NK-92 treated with Interleukin-12 subunit alpha and Interleukin-12 subunit beta, amount 100 ng/mL, for 24 hours (cell line): ENCODE data around the gene C11orf97.
"Not testable (repeated sequence)": the region's sequence is repeated elsewhere in the genome, so short reads cannot be mapped to it uniquely, and the experiment has no call there.

Experiments
- DNase-seq: peaks from one replicate; lab custom pipeline; 2025; lab: John Stamatoyannopoulos, UW

Gene C11orf97

DNA sequence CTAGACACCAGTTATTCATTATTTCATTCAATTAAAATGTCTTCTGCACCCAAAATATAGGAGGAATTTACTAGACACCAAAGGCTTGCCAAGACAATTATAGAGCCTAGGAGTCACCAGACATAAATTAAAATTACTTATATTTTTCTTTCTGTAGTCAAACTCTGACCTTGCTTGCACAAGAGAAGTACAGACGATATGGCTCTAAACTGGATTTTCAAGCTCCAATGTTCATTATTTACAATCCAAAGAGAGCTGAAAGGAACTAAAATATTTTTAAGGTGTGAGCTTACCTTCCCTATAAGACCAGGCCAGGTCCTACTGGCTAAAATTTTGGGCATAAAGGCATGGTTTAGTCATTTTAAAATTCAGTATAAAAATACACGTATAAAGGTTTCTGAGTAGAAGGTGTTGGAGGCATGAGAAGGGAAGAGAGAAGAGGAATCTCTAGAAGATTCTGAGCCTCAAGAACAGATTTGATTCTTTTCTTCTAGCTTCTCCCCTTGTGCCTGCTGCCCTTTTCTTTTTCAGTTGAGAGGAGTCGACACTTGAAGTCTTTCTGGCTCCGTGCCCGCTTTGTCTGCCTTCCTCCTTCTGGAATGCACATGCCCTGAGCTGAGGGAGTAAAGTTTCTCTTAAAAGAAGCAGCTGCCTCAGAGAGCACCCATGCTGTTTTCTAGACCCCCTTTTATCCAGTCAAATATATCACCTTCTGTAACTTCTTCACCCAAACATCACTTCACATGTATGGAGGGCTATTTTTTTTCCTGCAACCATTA lies 13.5 kb downstream of the C11orf97 start:
- DNase-seq, result no peak

DNA sequence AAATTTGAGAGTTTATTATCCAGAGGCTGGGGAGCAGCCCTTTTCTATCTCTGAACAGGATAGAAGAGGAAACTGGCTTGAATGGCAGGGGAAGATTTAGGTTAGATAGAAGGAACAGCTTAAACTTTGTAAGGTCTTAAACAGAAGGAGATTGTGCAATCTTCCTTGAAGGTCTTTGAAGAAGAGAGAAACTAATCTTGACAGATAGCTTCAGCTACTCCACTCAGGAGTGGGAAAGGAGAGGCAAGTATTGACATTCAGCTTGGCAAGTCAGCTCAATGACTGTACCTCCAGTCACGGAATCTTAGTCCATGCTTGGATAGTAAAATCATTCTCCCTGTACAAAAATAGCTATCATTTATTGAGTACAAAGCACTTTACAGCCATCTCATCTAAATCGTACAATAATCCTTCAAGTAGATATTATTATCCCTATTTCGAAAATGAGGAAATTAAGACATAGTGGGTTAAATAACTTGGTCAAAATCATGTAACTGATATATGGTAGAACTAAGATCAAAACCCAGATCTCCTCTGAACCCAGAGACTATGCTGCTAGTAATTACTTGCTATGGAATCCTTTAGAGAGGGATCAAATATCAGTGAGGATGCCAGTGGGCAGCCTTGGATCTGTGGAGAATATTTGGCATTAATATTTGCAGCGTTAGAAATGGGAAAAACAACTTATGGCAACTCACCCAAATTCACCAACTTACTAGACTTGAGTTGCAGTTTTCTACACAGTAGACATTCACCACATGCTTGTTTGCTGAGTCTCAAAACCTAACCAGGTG lies 14.6 kb downstream of the C11orf97 start:
- no peak for DNase-seq

DNA sequence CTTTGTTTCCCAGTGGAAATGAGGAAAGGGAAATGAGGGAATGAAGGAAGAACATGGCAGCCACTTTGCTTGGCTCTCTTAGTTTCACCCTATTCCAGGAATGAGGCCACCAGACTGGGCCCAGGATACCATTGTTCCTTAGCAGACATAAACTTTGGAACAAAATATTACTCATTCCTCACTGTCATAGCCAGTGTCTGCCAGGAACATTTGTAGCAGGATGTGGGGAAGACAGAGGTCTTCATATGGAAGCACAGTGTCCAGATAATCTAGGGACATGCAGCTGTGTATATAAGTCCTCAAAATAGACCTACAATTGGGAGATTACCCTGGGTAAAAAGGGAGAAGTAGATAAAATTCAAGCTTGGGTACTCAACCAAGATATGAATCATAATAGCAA lies 16.3 kb downstream of the C11orf97 start:
- DNase-seq, result no peak

DNA sequence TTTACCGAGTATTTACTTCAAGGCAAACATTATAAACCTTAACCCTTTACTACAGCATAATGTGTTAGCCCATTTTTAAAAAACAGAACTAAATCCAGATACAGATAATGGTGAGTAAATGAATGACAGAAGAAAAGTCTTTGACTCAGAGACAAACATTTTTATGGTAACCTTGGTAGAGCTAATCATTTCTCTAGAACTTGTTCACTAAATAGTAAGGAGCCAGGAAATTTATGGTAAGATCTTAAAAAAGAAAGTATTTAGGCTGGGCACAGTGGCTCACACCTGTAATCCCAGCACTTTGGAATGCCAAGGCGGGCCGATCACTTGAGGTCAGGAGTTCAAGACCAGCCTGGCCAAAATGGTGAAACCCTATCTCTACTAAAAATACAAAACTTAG lies 19.9 kb downstream of the C11orf97 start:
- DNase-seq, result no peak

DNA sequence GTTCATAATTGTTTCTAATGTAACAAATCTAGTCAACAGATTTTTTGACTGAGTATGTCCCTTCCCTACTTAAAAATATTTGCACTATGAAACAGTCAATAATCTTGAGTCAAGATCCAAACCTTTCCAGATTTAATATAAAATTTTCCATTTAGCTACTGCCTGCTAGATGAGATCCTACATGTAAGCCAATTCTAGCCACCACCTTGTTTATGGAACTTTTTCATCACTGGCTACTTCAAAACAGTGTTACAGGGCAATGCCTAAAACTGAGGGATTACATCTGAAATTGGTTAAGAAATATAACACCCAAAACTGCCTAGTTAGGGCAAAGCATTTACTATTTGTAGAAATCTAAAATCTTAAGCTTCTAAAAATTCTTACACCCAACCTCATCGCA lies 20.9 kb downstream of the C11orf97 start:
- no peak for DNase-seq

DNA sequence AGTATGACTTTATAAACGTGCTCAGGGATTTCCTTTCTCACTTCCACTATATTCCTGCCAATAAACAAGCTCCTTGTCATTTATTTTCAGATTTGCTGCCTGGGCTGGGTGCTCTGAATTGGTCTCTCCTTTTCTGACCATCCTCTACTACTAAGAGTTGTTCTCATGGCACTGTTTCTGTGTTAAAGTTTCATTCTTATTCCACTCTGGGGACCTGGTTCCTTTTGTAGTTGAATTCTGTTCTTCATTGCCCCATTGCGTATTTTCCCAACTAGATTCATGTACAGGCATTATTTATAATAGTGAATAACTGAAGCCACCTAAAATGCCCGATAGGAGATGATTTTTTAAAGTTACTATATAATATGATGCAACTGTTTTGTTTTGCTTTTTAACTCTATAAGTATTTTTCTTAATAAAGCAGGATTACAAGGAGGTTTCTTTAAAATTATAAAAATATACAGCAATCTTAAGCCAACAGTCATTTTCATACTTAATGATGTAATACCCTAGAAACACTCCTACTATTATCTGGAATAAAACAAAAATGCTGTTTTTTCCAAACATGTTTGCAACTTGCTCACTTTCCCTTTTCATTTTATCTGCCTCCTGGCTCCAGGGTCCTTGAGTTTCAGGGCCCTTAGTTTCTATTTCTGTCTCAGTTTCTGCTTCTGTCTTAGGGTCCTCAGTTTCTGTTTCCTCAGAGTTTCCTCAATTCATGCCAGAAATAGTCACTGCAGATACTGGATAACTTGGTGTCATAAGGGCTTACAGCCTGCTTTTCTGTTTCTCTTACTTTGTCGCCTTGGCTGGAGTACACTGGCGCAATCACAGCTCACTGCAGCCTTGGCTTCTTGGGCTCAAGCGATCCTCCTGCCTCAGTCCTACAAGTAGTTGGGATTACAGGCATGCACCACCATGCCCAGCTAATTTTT lies 21.7 kb downstream of the C11orf97 start:
- DNase-seq, result no peak

DNA sequence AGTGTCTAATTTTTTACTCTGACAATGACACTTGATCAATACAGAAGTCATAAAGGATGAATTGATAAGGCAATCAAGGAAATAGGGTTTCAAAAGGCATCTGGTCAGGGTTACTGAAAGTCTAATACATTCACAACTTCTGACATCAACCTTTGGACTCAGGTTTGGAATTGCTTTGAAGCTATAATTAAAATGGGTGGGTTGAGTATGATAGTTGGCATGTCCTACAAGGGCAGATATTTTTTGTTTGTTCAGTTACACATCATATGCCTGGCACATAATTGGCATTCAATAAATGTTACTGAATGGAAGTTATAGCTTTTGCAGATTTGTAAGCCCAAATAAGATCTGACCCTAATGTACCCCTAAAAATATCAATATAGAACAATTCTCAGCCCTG lies 24.1 kb downstream of the C11orf97 start:
- DNase-seq, result no peak

DNA sequence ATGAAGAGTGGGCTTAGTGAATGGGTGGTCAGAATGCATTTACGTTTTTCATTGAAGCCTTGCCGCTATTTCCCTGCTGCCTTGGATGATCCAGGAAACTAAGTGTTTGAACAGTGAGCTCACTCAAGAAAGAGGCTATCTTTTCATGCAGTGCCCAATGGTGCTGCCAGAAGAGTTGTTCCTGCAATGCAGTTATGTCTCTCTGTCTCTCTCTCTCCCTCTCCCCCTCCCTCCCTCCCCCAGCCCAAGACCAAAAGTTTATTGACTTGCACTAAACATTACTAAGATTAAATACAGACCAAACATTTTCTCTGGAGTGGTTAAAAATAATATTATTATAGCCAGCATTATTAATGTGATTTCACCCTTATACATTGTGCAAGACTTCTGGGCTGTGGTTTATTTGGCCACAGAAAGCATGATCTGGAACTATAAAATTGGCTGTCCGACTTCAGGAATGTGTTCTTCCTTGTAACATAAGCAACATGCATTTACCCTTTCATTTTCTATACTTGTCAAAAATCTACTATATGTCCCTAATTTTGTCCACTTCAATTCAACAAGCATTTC lies 24.9 kb downstream of the C11orf97 start:
- DNase-seq, result no peak

DNA sequence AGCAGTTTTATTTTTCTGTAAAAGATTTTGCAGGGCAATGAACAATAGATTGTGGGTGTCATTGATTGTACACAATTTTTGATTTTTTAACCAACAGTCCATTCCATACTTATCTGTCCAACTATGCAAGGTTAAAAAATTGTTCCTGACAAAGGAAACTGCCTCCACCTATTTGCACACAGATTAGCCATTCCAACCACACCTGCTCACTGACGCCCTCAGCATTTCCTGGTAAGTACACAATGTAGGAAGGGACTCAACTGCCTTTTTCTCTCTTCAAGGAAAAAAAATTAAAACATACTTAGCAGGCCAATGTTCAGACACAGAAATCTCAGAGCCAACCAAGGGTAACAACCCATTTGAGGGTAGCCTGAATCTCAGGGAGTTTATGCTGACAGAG lies 27.2 kb downstream of the C11orf97 start:
- DNase-seq, result no peak

DNA sequence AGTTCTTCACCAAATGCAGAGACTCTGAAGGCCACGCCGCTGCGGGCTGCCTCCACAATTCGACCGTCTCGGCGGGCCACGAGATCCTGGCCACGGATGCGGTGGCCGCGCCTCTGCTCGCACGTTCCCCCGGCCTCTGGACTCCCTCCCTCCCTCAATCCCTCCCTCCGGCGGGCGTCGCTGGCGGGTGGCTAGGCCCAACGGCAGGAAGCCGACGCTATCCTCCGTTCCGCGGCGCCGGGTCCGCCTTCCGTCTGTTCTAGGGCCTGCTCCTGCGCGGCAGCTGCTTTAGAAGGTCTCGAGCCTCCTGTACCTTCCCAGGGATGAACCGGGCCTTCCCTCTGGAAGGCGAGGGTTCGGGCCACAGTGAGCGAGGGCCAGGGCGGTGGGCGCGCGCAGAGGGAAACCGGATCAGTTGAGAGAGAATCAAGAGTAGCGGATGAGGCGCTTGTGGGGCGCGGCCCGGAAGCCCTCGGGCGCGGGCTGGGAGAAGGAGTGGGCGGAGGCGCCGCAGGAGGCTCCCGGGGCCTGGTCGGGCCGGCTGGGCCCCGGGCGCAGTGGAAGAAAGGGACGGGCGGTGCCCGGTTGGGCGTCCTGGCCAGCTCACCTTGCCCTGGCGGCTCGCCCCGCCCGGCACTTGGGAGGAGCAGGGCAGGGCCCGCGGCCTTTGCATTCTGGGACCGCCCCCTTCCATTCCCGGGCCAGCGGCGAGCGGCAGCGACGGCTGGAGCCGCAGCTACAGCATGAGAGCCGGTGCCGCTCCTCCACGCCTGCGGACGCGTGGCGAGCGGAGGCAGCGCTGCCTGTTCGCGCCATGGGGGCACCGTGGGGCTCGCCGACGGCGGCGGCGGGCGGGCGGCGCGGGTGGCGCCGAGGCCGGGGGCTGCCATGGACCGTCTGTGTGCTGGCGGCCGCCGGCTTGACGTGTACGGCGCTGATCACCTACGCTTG lies 31.7 kb downstream of the C11orf97 start, which contains the start of gene FUT4:
FUT4 (plus strand) TSS at position 227 of the 951 bp plus-strand sequence; CDS start at position 440, 213 bp downstream.
- peak; percentile 20 for DNase-seq

DNA sequence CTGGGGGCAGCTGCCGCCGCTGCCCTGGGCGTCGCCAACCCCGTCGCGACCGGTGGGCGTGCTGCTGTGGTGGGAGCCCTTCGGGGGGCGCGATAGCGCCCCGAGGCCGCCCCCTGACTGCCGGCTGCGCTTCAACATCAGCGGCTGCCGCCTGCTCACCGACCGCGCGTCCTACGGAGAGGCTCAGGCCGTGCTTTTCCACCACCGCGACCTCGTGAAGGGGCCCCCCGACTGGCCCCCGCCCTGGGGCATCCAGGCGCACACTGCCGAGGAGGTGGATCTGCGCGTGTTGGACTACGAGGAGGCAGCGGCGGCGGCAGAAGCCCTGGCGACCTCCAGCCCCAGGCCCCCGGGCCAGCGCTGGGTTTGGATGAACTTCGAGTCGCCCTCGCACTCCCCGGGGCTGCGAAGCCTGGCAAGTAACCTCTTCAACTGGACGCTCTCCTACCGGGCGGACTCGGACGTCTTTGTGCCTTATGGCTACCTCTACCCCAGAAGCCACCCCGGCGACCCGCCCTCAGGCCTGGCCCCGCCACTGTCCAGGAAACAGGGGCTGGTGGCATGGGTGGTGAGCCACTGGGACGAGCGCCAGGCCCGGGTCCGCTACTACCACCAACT lies 32.5 kb downstream of the C11orf97 start:
- no peak for DNase-seq

DNA sequence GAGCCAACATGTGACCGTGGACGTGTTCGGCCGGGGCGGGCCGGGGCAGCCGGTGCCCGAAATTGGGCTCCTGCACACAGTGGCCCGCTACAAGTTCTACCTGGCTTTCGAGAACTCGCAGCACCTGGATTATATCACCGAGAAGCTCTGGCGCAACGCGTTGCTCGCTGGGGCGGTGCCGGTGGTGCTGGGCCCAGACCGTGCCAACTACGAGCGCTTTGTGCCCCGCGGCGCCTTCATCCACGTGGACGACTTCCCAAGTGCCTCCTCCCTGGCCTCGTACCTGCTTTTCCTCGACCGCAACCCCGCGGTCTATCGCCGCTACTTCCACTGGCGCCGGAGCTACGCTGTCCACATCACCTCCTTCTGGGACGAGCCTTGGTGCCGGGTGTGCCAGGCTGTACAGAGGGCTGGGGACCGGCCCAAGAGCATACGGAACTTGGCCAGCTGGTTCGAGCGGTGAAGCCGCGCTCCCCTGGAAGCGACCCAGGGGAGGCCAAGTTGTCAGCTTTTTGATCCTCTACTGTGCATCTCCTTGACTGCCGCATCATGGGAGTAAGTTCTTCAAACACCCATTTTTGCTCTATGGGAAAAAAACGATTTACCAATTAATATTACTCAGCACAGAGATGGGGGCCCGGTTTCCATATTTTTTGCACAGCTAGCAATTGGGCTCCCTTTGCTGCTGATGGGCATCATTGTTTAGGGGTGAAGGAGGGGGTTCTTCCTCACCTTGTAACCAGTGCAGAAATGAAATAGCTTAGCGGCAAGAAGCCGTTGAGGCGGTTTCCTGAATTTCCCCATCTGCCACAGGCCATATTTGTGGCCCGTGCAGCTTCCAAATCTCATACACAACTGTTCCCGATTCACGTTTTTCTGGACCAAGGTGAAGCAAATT lies 33.3 kb downstream of the C11orf97 start:
- no peak for DNase-seq

DNA sequence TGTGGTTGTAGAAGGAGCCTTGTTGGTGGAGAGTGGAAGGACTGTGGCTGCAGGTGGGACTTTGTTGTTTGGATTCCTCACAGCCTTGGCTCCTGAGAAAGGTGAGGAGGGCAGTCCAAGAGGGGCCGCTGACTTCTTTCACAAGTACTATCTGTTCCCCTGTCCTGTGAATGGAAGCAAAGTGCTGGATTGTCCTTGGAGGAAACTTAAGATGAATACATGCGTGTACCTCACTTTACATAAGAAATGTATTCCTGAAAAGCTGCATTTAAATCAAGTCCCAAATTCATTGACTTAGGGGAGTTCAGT lies 33.9 kb downstream of the C11orf97 start:
- no peak for DNase-seq

DNA sequence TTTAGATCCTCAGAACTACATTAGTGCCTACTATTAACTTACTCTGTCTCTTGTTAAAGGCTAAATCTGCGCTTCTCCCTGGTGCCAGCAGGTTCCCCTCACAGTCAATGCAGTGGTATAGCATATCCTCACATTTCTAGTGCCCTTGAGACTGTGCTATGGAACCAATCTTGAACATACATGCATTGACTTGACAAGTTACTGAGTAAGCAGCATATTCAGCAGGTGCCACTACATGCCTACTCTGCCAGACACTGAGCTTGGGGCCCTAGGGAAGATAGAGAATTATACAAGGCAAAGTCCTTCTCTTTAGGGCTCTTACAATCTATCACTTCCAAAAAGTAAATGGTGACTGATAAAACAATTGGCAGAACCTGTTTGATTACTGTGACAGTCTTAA lies 34.6 kb downstream of the C11orf97 start:
- DNase-seq, result no peak

DNA sequence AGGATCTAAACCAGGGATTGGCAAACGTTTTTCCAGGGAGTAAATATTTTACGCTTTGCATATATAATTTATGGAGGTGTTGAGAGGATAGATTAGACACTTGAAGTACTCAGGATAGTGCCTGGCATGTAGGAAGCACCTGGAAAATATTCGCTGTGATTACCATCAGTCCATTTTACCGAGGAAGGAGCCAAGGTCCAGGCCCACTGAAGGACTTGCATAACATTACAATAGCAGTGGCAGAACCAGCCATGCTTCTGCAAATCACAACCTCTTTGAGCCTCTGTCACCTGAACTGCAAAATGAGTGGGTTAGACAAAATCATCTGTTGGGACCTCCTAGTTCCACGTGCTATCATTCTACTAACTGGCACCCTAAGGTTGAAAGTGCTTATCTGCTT lies 36.9 kb downstream of the C11orf97 start:
- DNase-seq, result no peak

DNA sequence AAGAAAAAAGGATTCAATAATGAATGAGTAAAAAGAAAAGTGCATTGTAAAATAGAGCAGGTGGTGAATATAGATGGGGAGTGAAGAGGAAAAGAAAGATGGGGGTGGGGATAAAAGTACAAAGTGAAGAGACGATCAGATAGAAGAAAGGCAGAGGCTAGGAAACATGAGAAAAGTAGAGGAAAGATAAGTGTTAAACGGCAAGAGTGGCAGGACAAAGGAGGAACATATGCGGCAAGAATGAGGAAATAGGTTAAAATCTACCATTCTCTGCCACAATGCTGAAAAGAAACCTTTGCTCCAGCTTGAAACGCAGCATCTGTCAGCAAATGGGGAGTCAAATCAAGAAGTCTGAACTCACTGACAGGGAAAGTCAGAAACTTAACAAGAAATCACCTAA lies 38.3 kb downstream of the C11orf97 start:
- DNase-seq, result no peak

DNA sequence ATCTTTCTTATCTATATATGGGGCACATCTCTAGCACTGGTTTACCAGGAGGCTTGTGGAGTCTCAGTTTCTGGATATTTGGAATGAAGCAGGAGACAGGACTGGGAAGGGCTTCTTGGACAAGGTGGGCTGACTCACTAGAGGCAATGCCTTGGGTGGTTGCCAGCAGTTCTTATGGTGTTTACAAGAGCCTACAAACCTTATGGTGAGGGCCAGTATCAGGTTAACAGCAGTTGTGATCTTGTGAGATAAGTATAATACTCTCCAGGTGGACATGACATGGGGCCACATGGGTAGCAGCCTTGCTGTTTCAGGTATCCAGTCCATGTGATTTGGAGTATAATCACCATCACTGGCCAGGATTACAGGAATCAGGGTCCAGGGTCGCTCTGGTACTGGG lies 41.7 kb downstream of the C11orf97 start:
- DNase-seq, result no peak

DNA sequence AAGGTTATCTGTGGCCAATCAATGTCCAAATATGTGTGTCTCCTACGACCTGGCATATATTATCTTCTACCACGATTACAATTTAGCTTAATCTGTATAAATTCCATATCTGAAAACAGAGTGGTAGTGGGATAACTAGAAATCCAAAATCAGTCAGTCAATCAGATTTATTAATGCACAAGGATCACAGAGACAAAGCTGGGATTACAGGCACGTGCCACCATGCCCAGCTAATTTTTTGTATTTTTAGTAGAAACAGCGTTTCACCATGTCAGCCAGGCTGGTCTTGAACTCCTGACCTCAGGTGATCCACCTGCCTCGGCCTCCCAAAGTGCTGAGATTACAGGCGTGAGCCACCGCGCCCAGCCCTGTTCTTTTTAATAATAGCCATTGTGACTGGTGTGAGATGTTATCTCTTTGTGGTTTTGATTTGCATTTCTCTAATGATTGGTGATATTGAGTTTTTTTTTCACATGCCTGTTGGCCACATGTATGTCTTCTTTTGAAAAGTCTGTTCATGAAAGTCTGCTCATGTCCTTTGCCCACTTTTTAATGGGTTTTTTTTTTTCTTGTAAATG lies 43.6 kb downstream of the C11orf97 start:
- DNase-seq, result not testable (repeated sequence)

DNA sequence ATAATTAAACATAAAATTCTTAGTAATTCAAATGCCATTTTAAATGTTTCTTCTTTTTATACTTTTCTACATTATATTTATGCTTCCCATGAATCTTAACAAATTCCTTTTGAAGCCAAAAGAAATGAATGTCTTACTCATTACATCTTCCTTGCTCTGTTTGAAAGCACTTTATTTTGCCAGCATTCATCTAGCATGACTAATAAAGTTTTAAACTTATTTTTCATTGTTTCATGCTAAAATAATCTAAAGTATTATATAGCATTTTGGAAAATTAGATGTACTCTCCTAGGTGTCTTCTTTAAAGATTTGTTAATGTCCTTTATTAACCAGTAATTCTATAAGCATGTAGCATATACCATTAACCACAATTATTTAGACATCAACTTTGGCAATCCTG lies 45.2 kb downstream of the C11orf97 start:
- DNase-seq, result no peak
